ENCODE data around the gene PITX3.

- no peak for TF ChIP-seq MAX (IDR thresholded peaks at IDR 0.05)
- TF ChIP-seq ZNF274 (IDR thresholded peaks at IDR 0.05; ENCODE audit: low read depth, low read length): no peak
- TF ChIP-seq ZBTB33 (IDR thresholded peaks at IDR 0.05; ENCODE audit: extremely low read depth, insufficient replicate concordance, low read length): no peak
- TF ChIP-seq CTCF (IDR thresholded peaks at IDR 0.05 in 2 of 3, conservative IDR thresholded peaks at IDR 0.05 in 1 of 3; ENCODE audit: borderline replicate concordance in 1 of 3, insufficient read depth in 1 of 3, low read depth in 2 of 3, low read length in 2 of 3): no peak
- no peak for TF ChIP-seq POLR2A (IDR thresholded peaks at IDR 0.05; ENCODE audit: borderline replicate concordance, extremely low read depth, insufficient read depth, insufficient read length)
- no peak for TF ChIP-seq TCF7L2 (IDR thresholded peaks at IDR 0.05; ENCODE audit: borderline replicate concordance, extremely low read depth, insufficient read depth, insufficient read length)
- no peak for TF ChIP-seq RAD21 (IDR thresholded peaks at IDR 0.05; ENCODE audit: low read depth)
- no peak for TF ChIP-seq POLR2AphosphoS5 (IDR thresholded peaks at IDR 0.05; ENCODE audit: low read depth, low read length)
- TF ChIP-seq SP1 (IDR thresholded peaks at IDR 0.05; ENCODE audit: low read depth): no peak
- TF ChIP-seq FOSL1 (IDR thresholded peaks at IDR 0.05; ENCODE audit: low read depth): no peak
- no peak for TF ChIP-seq REST (IDR thresholded peaks at IDR 0.05; ENCODE audit: low read depth)
- no peak for TF ChIP-seq SRF (IDR thresholded peaks at IDR 0.05; ENCODE audit: low read depth)
- no peak for TF ChIP-seq EGR1 (IDR thresholded peaks at IDR 0.05; ENCODE audit: low read depth)
Measured at GRCh38 chr10:102247734-102248133, 6.4 kb upstream of the PITX3 start.

All from HCT116 (cell line).